Islet of Langerhans (tissue), 1 donor: Measurements from ENCODE around the gene HELLS.
"Not testable (repeated sequence)": the region's sequence is repeated elsewhere in the genome, so short reads cannot be mapped to it uniquely, and the experiment has no call there.

Source experiments
- FAIRE-seq: peaks from one replicate; lab custom pipeline; 2011; peaks lifted over from hg19 to GRCh38; lab: Jason Lieb, UNC

The HELLS gene

DNA sequence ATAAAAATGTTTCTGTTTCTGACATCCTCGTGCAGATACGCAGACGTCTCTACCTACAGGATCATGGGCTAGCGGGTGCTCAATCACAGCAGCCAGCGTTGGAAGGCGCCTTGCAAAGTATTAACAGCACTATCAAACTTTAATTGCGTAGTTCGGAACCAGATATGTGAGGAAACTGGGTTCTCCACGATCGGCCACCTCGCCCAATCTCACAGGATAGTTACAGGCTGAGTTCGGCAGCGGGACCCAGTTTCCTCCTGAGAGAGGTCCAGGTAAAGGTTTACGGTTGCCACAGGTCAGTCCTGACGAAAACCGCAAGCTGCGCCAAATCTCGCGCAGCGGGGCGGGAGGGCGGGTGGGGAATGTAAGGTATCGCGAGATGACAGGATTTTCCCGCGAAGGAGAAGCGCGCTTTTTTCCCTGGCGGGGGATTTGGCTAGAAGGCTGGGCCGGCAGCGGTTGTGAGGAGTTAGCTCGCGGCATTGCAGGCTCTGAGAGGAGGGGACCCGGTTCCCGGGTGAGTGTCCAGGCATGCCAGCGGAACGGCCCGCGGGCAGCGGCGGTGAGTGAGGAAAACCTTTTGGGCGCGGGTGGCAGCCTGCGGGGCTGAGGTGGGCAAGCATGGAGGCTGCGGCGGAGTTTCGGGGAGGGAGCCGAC is at the start of gene HELLS:
HELLS (plus strand) TSS at position 398 of the 658 bp plus-strand sequence; CDS start at position 532, 134 bp downstream.
- no peak for FAIRE-seq

DNA sequence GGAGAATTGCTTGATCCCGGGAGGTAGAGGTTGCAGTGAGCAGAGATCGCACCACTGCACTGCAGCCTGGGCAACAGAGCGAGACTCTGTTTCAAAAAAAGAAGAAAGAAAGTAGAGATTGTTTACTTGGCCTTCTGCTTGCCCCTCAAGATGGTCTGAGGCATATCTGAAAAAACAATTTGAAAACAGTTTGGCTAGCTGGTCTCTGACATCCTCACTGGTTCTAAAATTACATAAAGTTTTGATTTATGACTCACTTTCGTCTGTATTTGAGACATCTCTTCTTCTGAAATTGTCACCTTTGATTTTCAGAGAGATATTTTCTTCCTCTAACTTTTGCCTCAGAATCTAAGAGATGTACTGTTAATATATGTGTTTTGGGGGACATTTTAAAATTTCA is 49.6 kb upstream of the HELLS start:
- FAIRE-seq, result no peak

DNA sequence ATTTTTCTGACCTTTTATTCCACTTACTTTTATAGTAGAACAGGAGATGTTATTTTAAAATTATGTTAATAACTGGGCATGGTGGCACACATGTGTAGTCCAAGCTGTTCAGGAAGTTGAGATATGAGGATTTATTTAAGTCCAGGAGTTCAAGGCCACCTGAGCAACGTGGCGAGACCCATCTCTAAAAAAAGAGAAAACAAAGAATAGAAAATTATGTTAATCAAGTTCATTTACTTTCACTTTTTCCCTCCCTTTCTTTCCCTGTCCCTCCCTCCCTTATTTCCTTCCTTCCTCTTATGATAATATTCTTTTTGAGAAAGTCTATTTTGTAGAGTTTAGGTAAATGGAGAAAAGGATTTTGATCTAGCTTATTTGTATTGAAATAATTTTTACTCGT is 48.9 kb upstream of the HELLS start:
- FAIRE-seq, result no peak

DNA sequence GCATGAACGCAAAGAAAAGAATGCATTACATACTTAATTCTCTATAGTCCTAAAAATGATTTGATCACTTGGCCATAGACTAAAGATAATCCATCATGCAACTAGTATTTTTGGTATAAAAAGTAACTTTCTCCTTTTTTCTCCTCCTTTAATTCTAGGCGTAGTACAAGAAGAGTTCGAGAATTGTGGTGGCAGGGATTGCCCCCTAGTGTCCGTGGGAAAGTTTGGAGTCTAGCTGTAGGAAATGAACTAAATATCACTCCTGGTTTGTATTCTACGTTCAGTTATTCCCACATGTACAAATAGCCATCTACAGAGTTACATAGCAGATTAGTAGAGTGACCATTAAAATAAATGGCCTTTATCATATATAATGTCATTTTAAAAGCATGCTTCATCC is 45.5 kb upstream of the HELLS start:
- no peak for FAIRE-seq

DNA sequence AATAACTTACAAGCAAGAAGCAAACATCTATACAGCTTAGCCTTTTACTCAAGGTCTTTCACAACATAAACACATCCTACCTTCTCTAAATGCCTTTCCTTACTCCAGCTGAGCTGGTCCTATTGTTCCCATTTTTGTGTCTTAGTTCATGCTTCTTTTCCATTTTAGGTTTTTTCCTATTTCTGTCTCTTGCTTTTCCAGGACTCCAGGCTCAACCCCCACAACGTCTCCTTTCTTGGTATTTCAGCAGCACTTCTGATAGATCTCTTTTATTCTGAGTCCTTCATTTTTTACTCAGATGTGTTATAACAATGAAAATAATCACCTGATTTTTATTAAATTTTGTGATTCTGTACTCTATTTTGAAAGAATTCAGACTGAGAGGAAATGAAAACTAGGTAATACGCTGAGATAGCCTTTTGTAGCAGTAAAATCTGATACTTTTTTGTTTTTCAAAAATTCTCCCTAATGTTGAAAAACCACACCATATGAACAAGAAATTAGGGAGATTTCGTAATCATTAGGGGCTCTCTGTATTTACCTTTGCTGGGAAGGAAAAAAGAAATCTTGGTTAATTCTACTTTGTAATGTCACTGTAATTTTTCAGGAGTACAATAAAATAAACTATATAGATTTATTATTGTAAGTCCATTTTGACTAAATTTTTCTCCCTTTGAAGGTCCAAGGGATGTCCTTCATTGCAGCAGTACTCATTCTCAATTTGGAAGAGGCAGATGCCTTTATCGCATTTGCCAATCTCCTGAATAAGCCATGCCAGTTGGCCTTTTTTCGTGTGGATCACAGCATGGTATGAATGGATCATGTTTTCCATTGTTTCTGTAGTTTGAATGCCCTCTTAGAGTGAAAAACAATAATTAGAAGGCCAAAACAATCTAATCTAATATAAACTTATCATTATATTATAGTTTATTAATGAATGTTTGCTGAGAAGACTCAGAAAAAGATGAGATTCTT is 24.0 kb upstream of the HELLS start:
- no peak for FAIRE-seq

DNA sequence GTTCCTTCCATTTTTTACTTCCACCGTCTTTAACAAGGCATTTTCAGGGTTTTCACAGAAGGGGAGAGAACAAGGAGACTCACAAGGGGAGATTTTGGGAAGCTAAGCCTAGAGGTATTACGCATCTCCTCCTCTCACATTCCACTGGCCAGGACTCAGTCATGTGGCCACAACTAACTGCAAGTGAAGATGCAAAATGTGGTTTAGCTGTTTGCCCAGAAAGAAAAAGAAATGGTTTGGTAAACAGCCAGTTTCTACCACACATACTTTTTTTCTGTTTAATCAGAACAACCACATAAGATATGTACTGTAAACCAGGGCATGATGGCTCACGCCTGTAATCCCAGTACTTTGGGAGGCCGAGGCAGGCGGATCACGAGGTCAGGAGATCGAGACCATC is 21.4 kb upstream of the HELLS start:
- FAIRE-seq, result no peak

DNA sequence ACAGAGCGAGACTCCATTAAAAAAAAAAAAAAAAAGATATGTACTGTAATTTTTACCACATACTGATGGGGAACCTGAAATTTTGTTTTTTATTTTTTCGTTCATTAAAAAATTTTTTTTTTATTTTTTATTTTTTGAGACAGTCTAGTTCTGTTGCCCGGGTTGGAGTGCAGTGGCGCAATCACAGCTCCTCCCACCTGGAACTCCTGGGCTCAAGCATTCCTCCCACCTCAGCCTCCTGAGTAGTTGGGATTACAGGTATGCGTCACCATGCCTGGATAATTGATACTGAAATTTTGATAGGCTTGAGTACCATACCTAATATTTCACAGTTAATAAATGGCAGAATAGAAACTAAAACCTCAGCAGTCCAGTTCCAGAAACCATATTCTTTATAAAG is 20.9 kb upstream of the HELLS start:
- FAIRE-seq, result no peak

DNA sequence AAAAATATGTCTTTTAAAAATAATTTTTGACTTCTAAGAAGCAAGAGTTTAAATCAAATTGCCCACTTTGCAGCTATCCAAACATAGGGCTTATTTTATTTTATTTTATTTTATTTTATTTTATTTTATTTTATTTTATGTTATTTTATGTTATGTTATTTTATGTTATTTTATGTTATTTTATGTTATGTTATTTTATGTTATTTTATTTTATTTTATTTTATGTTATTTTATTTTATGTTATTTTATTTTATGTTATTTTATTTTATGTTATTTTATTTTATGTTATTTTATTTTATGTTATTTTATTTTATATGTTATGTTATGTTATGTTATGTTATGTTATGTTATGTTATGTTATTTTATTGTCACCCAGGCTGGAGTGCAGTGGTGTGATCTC is 14.0 kb upstream of the HELLS start:
- FAIRE-seq, result not testable (repeated sequence)

DNA sequence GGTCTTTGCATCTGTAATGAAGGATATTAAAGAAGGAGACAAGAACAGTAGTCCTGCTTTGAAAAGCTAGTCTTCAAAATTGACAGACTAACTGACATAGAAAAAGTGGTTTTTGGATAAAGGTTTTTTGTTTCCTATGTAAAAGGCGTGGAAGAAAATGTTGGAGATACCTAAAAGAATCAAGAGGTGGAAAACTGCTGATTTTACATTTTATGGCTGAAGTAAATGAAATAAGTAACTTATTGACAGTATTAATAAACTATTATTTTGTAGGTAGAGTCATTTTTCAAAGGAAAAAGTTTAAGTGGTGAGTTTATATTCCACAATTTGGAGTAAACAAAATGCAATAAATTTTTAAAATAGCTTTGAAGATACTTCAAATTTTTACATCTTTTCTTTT is 12.6 kb upstream of the HELLS start:
- FAIRE-seq, result no peak

DNA sequence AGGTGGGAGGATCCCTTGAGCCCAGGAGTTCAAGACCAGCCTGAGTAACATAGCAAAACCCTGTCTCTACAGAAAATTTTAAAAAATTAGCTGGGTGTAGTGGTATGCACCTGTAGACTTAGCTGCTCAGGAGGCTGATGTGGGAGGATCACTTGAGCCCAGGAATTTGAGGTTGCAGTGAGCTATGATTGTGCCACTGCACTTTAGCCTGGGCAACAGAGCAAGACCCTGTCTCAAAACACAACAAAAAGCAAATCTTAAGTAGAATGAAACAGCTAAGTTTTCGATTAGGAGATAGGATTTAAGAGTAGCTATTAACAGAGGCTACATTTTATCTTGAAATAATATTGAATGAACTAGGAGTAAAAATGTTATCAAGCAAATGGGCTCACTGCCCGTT is 3.3 kb upstream of the HELLS start:
- not testable (repeated sequence) for FAIRE-seq

DNA sequence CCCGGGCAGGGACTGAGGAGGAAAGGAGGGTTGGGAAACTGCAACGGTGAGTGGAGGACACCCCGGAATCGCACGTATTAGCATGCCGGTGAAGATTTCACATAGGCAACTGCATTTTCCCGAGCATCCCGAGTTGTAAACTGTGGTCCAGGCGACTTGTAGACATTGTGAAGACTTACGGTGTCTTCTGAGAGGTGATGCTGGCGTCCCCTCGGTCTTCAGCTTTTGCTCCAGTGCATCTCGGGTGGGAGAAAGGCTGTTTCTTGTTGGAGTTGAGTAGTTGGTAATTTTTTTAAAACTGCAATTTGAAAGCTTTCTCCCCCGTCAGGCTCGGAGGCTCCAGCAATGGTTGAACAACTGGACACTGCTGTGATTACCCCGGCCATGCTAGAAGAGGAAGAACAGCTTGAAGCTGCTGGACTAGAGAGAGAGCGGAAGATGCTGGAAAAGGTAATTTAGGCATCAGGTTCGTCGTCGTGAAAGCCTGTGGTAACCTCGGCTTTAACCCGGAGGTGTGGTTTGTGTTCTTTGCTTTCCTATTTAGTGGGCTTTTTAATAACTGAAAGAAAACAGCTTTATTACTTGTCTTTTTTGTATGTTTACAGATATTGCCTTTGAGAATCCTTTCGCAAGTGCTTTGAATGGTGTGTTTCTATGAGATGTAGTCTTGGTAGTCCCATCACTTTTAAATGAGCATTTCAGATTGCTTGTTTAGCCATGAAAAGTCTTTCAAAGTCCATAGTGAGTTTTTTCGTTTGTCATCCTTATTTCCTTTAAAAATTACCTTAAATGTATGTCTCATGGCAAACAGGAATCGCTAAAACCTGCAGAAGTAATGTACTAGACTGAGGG is 687 bp downstream of the HELLS start:
- no peak for FAIRE-seq

DNA sequence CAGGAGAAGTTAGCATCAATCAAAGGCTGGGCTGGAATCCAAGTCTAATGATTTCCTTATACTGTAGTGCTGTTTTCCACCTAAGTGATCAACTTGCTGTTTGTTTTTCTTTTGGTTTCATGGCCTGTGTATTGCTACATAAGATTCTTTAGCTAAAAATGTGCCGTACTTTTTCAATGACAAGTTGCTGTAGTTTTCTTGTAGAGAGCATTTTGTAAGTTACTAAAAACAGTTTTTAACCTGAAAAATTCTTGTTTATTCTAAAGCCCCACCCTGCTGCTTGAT is 1.3 kb downstream of the HELLS start:
- no peak for FAIRE-seq

DNA sequence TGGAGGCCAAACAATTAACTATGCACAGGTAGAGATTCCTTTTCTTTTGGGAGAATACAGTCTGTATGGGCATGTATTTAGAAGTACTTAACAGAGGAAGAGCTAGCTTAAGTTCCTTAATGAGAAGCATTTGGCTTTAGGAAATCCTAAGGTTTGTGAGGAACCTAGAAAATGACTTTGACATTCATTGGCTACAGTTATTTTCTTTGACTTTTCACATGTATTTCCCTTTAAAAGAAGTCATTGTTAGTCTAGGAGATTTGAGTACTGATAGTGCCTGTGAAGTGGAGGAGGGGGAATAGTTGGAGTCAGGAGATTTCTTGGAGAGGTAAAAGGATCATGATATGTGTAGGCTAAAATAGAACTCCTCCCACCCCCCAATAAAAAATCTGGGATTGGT is 3.6 kb downstream of the HELLS start:
- FAIRE-seq, result no peak

DNA sequence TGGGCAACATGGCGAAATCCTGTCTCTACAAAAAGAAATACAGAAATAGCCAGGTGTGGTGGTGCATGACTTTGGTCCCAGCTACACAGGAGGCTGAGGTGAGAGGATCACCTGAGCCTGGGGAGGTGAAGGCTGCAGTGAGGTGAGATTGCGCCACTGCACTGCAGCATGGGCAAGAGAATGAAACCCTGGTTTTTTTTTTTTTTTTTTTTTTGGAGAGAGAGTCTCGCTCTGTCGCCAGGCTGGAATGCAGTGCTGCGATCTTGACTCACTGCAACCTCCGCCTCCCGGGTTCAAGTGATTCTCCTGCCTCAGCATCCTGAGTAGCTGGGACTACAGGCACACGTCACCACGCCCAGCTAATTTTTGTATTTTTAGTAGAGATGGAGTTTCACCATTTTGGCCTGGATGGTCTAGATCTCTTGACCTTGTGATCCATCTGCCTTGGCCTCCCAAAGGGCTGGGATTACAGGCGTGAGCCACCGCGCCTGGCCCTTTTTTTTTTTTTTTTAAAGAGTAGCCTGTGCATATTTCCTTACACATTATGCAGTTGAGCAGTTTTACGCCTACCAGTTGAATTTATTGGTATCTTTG is 22.2 kb downstream of the HELLS start:
- not testable (repeated sequence) for FAIRE-seq

DNA sequence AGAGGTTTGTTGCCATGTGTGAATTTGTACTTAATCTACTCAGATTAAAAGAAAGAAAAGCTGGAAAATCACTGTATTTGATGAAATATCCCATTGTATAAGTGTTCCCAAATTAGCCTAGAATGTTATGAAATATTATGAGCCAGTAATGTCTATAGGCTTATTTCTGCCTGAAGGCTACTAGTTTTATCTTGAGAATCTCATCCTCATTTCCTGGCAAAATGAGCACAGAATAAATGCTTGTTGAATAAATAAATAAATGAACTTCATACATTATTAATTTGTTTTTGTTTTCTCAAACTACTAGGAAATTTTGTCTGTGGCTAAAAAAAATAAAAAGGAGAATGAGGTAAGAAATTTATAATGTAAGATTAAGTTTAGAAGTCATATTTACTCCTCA is 25.5 kb downstream of the HELLS start:
- FAIRE-seq, result no peak

DNA sequence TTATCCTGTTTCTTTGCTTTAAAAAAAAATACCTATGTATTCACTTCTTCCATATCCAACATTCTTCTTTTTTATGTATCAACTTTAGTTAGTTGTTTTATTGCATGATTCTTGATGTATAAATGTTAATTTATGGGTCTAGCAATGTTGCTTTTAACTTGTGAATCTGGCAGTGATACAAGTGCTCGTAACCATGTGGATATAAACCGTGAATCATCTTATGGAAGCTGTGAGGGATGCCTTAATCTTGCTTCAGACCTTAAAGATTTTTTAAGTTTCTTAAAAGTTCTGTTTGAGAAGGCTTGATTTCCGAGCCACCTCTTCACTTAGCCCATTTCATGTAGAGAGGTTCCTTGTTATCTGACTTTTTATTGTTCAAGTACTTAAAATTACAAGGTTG is 25.9 kb downstream of the HELLS start:
- no peak for FAIRE-seq

DNA sequence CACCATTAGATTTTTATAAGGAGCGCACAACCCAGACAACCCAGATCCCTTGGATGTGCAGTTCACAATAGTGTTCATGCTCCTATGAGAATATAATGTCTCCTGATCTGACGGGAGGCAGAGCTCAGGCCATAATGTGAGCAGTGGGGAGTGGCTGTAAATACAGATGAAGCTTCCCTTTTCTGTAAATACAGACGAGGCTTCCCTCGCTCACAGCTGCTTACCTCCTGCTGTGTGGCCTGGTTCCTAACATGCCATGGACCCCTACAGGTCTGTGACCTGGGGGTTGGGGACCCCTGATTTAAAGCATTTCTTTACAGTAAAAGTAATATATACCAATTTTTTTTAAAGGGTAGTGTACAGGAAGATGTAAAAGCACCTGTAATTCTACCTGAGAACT is 33.2 kb downstream of the HELLS start:
- no peak for FAIRE-seq

DNA sequence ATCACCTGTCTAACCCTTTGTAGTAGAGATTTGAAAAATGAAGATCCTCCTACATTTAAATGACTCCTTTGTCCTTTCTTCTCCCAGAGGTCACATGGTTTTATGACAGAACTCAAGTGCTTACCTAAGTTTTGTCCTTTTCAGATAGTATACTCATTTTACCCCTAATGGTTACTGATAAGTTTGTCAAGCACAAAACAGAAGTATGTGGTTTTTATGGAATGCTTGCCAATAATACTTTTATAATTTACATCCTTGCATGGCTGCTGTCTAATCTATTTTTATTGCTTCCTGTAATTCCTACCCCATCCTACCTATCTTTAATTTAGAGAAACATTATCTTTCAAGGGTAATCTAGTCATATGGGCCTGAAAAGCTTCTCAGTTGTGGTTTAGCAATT is 37.5 kb downstream of the HELLS start:
- FAIRE-seq, result no peak

DNA sequence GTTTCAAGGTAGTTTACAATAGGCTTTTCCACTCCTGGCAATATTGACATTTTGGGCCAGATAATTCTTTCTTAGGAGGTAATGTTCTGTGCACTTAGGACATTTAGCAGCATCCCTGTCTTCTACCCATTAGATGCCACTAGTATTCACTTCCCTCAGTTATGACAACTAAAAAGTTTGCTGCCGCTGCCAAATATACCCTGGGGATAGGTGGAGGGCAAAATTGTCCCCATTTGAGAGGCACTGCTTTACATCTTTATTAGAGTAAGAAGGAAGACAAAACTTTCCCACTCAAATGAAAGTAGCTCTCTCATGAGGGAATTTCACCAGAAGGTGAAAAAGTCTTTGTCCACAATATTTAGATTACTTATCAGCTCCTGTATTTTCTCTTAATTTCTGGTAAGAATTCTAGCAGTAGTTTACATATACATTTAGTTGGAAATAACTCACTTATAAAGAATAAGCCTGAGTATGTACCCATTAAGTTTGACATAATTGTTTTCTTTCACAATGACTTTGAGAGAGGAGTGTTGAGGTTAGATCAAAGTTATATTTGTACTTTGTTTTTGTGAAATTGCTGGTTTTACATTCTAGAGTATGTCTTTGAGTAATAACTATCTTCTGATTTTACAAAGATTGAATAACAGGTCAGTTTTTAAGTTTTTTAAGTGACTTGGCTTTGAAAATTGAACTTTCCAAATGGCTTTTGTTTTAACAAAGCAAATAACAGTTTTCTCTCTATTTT is 46.0 kb downstream of the HELLS start:
- no peak for FAIRE-seq

DNA sequence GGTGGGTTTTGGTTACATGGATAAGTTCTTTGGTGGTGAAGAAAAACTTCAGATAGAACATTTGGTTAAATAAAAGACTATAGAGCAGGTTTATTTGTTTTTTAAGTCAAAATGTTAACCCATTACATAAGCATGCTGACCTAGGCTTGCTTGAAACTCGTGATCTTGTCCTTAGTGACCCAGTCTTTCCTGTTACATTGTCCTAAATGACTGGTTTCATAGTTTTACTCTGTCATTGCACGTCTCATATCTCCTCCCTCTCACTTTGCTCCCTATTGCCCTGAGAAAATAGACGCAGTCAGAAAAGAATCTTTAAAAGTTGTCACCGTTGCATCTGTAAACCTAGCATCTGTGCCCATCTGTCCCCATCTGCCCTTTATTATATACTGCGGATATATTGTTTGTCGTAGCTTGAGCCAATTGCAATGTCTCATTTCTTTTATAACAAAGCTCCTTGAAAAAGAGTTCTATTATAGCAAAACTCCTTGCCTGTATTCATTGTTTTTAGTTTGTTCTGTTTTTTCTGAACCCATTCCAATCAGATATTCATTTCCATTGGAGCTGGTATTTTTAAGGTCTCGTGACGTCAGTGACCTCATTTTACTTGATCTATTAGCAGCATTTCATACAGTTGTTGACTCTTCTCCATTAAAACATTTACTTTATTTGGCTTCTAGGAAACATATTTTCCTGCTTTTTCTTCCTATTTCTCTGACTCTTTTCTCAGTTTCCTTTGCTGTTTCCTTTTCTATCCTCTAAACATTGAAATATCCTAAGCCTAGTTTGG is 57.3 kb downstream of the HELLS start:
- FAIRE-seq, result no peak

DNA sequence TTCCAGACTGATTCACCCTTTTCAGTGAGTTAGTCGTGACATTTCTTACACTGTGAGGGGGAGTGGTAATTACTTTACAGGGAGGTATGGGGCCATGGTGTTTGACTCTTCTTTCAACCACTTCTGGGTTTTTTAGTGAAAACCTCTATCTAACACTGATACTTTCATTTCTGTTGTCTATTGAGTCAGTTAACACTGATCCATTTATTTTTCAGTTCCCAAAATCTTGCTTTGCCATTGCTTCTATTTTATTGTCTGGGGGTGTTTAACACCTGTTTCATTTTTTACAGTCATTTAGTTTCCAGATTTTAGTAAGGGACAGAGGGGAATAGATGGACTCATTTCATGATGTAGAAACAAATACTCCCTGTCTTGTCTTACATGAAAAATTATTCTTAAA is 61.5 kb downstream of the HELLS start:
- FAIRE-seq, result no peak
